GM12878 (cell line): ENCODE results near the gene TMEM121B. TPM values are rescaled to one million over a fixed set of nuclear protein-coding genes. Genes with fewer than 3 reads are reported as not detected.

ENCODE experiments used
- CHD1 ChIP-seq: IDR thresholded peaks from 2 replicates; pipeline ENCODE4 v1.6.1; 2012; ENCODE audit warnings: low read depth, low read length, improper control_type of control experiment
- E2F4 ChIP-seq: IDR thresholded peaks from 2 replicates; pipeline ENCODE4 v1.6.1; 2012; ENCODE audit warnings: low read depth, low read length, improper control_type of control experiment
- E4F1 ChIP-seq: fragments of 450-650 bp; IDR thresholded peaks from 2 replicates; pipeline ENCODE4 v1.6.1; 2018; ENCODE audit warnings: borderline replicate concordance, mild to moderate bottlenecking; ENCODE audit not compliant: partially characterized antibody
- EP300 ChIP-seq, 2 experiments: fragments of 150-350 bp in 1 of 2; IDR thresholded peaks; 2 replicates each; pipeline ENCODE4 v1.6.1; 2011 to 2012; ENCODE audit warnings: low read depth in 2 of 2, low read length in 2 of 2, borderline replicate concordance in 1 of 2, improper control_type of control experiment in 1 of 2, inconsistent platforms in 1 of 2; ENCODE audit not compliant: control insufficient read depth in 1 of 2
- FOXK2 ChIP-seq: fragments of 450-650 bp; IDR thresholded peaks from 2 replicates; pipeline ENCODE4 v1.6.1; 2017; ENCODE audit warnings: mild to moderate bottlenecking, moderate library complexity
- KLF5 ChIP-seq: fragments of 450-650 bp; IDR thresholded peaks from 2 replicates; pipeline ENCODE4 v1.6.1; 2014; ENCODE audit warnings: mild to moderate bottlenecking; ENCODE audit not compliant: partially characterized antibody
- PML ChIP-seq: IDR thresholded peaks from 2 replicates; pipeline ENCODE4 v1.6.1; 2012; ENCODE audit warnings: low read length, inconsistent platforms
- RELA ChIP-seq: fragments of 450-650 bp; IDR thresholded peaks from 2 replicates; pipeline ENCODE4 v1.8.0; 2014; ENCODE audit warnings: borderline replicate concordance; ENCODE audit not compliant: partially characterized antibody
- RUNX3 ChIP-seq: IDR thresholded peaks from 2 replicates; pipeline ENCODE4 v1.6.1; 2012; ENCODE audit warnings: low read length, inconsistent platforms
- SUPT20H ChIP-seq: IDR thresholded peaks from 2 replicates; pipeline ENCODE4 v1.6.1; 2011; ENCODE audit warnings: low read depth, mild to moderate bottlenecking, low read length, moderate library complexity, borderline replicate concordance; ENCODE audit not compliant: control insufficient read depth
- ZBTB40 ChIP-seq: fragments of 450-650 bp; IDR thresholded peaks from 2 replicates; pipeline ENCODE4 v1.6.1; 2016; ENCODE audit warnings: mild to moderate bottlenecking, moderate library complexity, borderline replicate concordance
- ZNF217 ChIP-seq: fragments of 450-650 bp; IDR thresholded peaks from 2 replicates; pipeline ENCODE4 v1.6.1; 2017; ENCODE audit warnings: antibody characterized with exemption, mild to moderate bottlenecking
- ZNF24 ChIP-seq: fragments of 450-650 bp; IDR thresholded peaks from 2 replicates; pipeline ENCODE4 v1.6.1; 2017; ENCODE audit warnings: antibody characterized with exemption, mild to moderate bottlenecking
- ZNF687 ChIP-seq: fragments of 450-650 bp; IDR thresholded peaks from 2 replicates; pipeline ENCODE4 v1.6.1; 2017; ENCODE audit warnings: mild to moderate bottlenecking, moderate library complexity
- polyA plus RNA-seq, 11 experiments: library from polyadenylated mRNA; depleted of rRNA in 4 of 11; unstranded in 6 of 11; stranded (reverse) in 5 of 11; fragments of >200 nt; fragmentation: Nextera tagmentation in 4 of 11; fragmentation: Illumina TruSeq in 1 of 11; extraction: Ambion mirVana in 4 of 11; extraction: Trizol in 1 of 11; gene quantifications; 1 replicate in 1 of 11; 2 replicates in 10 of 11; pipeline versions ENCODE4 v1.2.1 to v1.2.3, GENCODE V29; 2011 to 2016; ENCODE audit warnings: inconsistent platforms in 2 of 11, missing spikeins in 2 of 11, low read depth in 1 of 11
- total RNA-seq, 4 experiments: library from RNA; depleted of rRNA in 3 of 4; stranded (reverse); fragments of >200 nt in 3 of 4; fragmentation: Illumina TruSeq in 1 of 4; extraction: Trizol in 1 of 4; gene quantifications; 2 replicates each; pipeline versions ENCODE4 v1.2.1 to v1.2.3, GENCODE V29; 2013 to 2021

Gene TMEM121B
- total and polyA plus RNA-seq, 10 of the 15 experiments (the other 5 are each of a cell fraction or from before 2014, with no cell fraction given), result 0.02 to 0.10 (median 0.06) TPM; not detected in 5

GRCh38 chr22:17158568-17159503, 37.7 kb upstream of the TMEM121B start, which contains the start of gene HDHD5 (continued):
- no peak for TF ChIP-seq EP300 (IDR thresholded peaks at IDR 0.05; ENCODE audit: borderline replicate concordance in 1 of 2, control insufficient read depth in 1 of 2, low read depth in 2 of 2, low read length in 2 of 2)
- peak; percentile 28; the same call in 1 of the 2 replicates for TF ChIP-seq RUNX3
- TF ChIP-seq SUPT20H, result no peak
- no peak for TF ChIP-seq PML
- TF ChIP-seq RELA, result no peak
- TF ChIP-seq ZBTB40, result no peak
- TF ChIP-seq ZNF24, result no peak
- peak; percentile 85 for TF ChIP-seq ZNF687
- TF ChIP-seq ZNF217, result peak; percentile 57; the same call in 1 of the 2 replicates
- TF ChIP-seq CHD1, result no peak
- TF ChIP-seq E4F1, result no peak
- no peak for TF ChIP-seq FOXK2
- TF ChIP-seq E2F4, result no peak
- TF ChIP-seq KLF5, result no peak
